GM12878 (cell line): Measurements from ENCODE around the gene SLC12A7. TPM values are rescaled to one million over a fixed set of nuclear protein-coding genes. Genes with fewer than 3 reads are reported as not detected.

Experiments used
- ATAC-seq: fragments of 200-7000 bp; cut with Tn5 transposase; 3 replicates; pipeline ENCODE4 v1.9.1; 2020; ENCODE audit warnings: mild to moderate bottlenecking, moderate library complexity
- BruUV-seq: library from RNA; stranded (reverse); fragments of 400-500 nt; replicated peaks from 2 replicates; lab custom pipeline; 2021; lab: Mats Ljungman, UMichigan
- CTCF ChIA-PET: fragments of 300-600 bp; sonication (Branson Sonifier 250); formaldehyde crosslinking; extraction: SDS; loops from one replicate; lab custom pipeline; 2021; ENCODE audit warnings: inconsistent platforms; lab: Yijun Ruan, JAX
- POLR2A ChIA-PET: fragments of 350-600 bp; formaldehyde crosslinking; extraction: SDS; loops from one replicate; lab custom pipeline; 2021; ENCODE audit warnings: inconsistent platforms; lab: Charles Lee
- RAD21 ChIA-PET: fragments of 300-600 bp; sonication (Branson Sonifier 250); formaldehyde crosslinking; loops from one replicate; lab custom pipeline; 2023; ENCODE audit warnings: antibody characterized with exemption; ENCODE audit not compliant: unreplicated experiment; lab: Charles Lee
- SMC1A ChIA-PET: fragments of 300-600 bp; sonication (Branson Sonifier 250); formaldehyde crosslinking; loops from one replicate; lab custom pipeline; 2023; ENCODE audit not compliant: unreplicated experiment, uncharacterized antibody; lab: Charles Lee
- DNase-seq: peaks from one replicate; pipeline ENCODE4 v3.0.0-alpha.2; 2011; ENCODE audit warnings: low read depth, low spot score
- FAIRE-seq: peaks from 3 replicates; lab custom pipeline; 2011; peaks lifted over from hg19 to GRCh38; lab: Jason Lieb, UNC
- H2AFZ ChIP-seq: 2 replicates; pipeline ENCODE4 v1.6.0; 2011; ENCODE audit warnings: low read depth, low read length, control low read depth; ENCODE audit not compliant: control insufficient read depth
- H3K27ac ChIP-seq: 2 replicates; pipeline ENCODE4 v1.5.1; 2011; ENCODE audit warnings: control low read depth; ENCODE audit not compliant: control insufficient read depth, insufficient read depth
- H3K27me3 ChIP-seq, 2 experiments: replicated peaks in 1 of 2; 2 replicates each; pipeline versions ENCODE4 v1.6.0 to v1.6.1; 2011; ENCODE audit warnings: low read length in 1 of 2; ENCODE audit not compliant: control insufficient read depth in 2 of 2, insufficient read depth in 2 of 2
- H3K36me3 ChIP-seq, 2 experiments: 2 replicates each; pipeline ENCODE4 v1.5.1; 2011; ENCODE audit warnings: low read length in 1 of 2; ENCODE audit not compliant: control insufficient read depth in 2 of 2, insufficient read depth in 2 of 2
- H3K4me1 ChIP-seq: 2 replicates; pipeline ENCODE4 v1.6.1; 2011; ENCODE audit warnings: mild to moderate bottlenecking, low read length, moderate library complexity, mixed read lengths; ENCODE audit not compliant: control insufficient read depth, insufficient read depth
- H3K4me2 ChIP-seq: 2 replicates; pipeline ENCODE4 v1.6.0; 2011; ENCODE audit warnings: control low read depth; ENCODE audit not compliant: control insufficient read depth, insufficient read depth
- H3K4me3 ChIP-seq: fragments of 200-600 bp; sonication (generic); 2 replicates; pipeline ENCODE4 v1.5.1; 2016
- H3K79me2 ChIP-seq: 2 replicates; pipeline ENCODE4 v1.6.0; 2011; ENCODE audit warnings: low read length; ENCODE audit not compliant: control insufficient read depth, insufficient read depth
- H3K9ac ChIP-seq: 2 replicates; pipeline ENCODE4 v1.8.0; 2011; ENCODE audit warnings: low read length, control low read depth, mixed read lengths; ENCODE audit not compliant: control insufficient read depth, insufficient read depth
- H3K9me3 ChIP-seq: replicated peaks from 3 replicates; pipeline ENCODE4 v1.5.1; 2011; ENCODE audit warnings: mild to moderate bottlenecking, low read length; ENCODE audit not compliant: control insufficient read depth, insufficient read depth
- H4K20me1 ChIP-seq: 2 replicates; pipeline ENCODE4 v1.6.0; 2011; ENCODE audit not compliant: control insufficient read depth, insufficient read depth
- BCL11A ChIP-seq: IDR thresholded peaks from 2 replicates; pipeline ENCODE4 v1.6.1; 2011; ENCODE audit warnings: low read depth, low read length
- HCFC1 ChIP-seq: fragments of 150-350 bp; IDR thresholded peaks from 2 replicates; pipeline ENCODE4 v1.6.1; 2014; ENCODE audit warnings: low read length
- KAT2A ChIP-seq: conservative IDR thresholded peaks from 2 replicates; pipeline ENCODE4 v1.6.1; 2011; ENCODE audit warnings: low read depth, low read length; ENCODE audit not compliant: control insufficient read depth
- NR2C2 ChIP-seq: IDR thresholded peaks from 2 replicates; pipeline ENCODE4 v1.6.1; 2011; ENCODE audit warnings: borderline replicate concordance, low read depth; ENCODE audit not compliant: control insufficient read depth, insufficient read length
- POLR2A ChIP-seq: IDR thresholded peaks from 2 replicates; pipeline ENCODE4 v1.6.1; 2011; ENCODE audit warnings: low read depth, mild to moderate bottlenecking, low read length
- POU2F2 ChIP-seq: IDR thresholded peaks from 3 replicates; pipeline ENCODE4 v1.6.1; 2011; ENCODE audit warnings: low read depth, mild to moderate bottlenecking, low read length, borderline replicate concordance
- SMC3 ChIP-seq: IDR thresholded peaks from 2 replicates; pipeline ENCODE4 v1.6.1; 2011; ENCODE audit warnings: low read length, improper control_type of control experiment, borderline replicate concordance
- SREBF2 ChIP-seq: IDR thresholded peaks from 2 replicates; pipeline ENCODE4 v1.6.1; 2012; ENCODE audit warnings: mild to moderate bottlenecking, low read length
- ZBTB33 ChIP-seq: fragments of 450-650 bp; IDR thresholded peaks from 2 replicates; pipeline ENCODE4 v1.6.1; 2017; ENCODE audit warnings: mild to moderate bottlenecking
- WGBS: methylation state at CpG from one replicate; pipeline ENCODE4 v1.1.6; 2016; ENCODE audit warnings: low lambda C conversion rate; ENCODE audit not compliant: insufficient replicate concordance, insufficient coverage; ENCODE audit errors: missing lambda C conversion rate; 5-methylcytosine and 5-hydroxymethylcytosine counted together
- in situ Hi-C: fragments of 300-500 bp; cut with MboI; formaldehyde crosslinking; loops from 9 replicates; pipeline ENCODE4 v1.14.3; 2018; ENCODE audit warnings: mixed read lengths
- intact Hi-C: fragments of 100-400 bp; cut with micrococcal nuclease; formaldehyde crosslinking; loops from one replicate; pipeline ENCODE4 v1.14.2; 2022; ENCODE audit not compliant: unreplicated experiment
- polyA plus RNA-seq, 11 experiments: library from polyadenylated mRNA; depleted of rRNA in 4 of 11; unstranded in 6 of 11; stranded (reverse) in 5 of 11; fragments of >200 nt; fragmentation: Nextera tagmentation in 4 of 11; fragmentation: Illumina TruSeq in 1 of 11; extraction: Ambion mirVana in 4 of 11; extraction: Trizol in 1 of 11; gene quantifications; 1 replicate in 1 of 11; 2 replicates in 10 of 11; pipeline versions ENCODE4 v1.2.1 to v1.2.3, GENCODE V29; 2011 to 2016; ENCODE audit warnings: inconsistent platforms in 2 of 11, missing spikeins in 2 of 11, low read depth in 1 of 11
- total RNA-seq, 4 experiments: library from RNA; depleted of rRNA in 3 of 4; stranded (reverse); fragments of >200 nt in 3 of 4; fragmentation: Illumina TruSeq in 1 of 4; extraction: Trizol in 1 of 4; gene quantifications; 2 replicates each; pipeline versions ENCODE4 v1.2.1 to v1.2.3, GENCODE V29; 2013 to 2021
- TF ChIP-seq, protein P1 (sequence below): fragments of 450-650 bp; IDR thresholded peaks from 2 replicates; pipeline ENCODE4 v1.6.1; 2017; ENCODE audit warnings: mild to moderate bottlenecking, moderate library complexity
- TF ChIP-seq, protein P2 (sequence below): fragments of 450-650 bp; formaldehyde crosslinking; IDR thresholded peaks from 2 replicates; pipeline ENCODE4 v1.4.0; 2022; ENCODE audit warnings: mild to moderate bottlenecking, moderate library complexity

Gene SLC12A7
- total and polyA plus RNA-seq, 10 of the 15 experiments (the other 5 are each of a cell fraction or from before 2014, with no cell fraction given), result 0.10 to 10.0 (median 2.9) TPM

DNA sequence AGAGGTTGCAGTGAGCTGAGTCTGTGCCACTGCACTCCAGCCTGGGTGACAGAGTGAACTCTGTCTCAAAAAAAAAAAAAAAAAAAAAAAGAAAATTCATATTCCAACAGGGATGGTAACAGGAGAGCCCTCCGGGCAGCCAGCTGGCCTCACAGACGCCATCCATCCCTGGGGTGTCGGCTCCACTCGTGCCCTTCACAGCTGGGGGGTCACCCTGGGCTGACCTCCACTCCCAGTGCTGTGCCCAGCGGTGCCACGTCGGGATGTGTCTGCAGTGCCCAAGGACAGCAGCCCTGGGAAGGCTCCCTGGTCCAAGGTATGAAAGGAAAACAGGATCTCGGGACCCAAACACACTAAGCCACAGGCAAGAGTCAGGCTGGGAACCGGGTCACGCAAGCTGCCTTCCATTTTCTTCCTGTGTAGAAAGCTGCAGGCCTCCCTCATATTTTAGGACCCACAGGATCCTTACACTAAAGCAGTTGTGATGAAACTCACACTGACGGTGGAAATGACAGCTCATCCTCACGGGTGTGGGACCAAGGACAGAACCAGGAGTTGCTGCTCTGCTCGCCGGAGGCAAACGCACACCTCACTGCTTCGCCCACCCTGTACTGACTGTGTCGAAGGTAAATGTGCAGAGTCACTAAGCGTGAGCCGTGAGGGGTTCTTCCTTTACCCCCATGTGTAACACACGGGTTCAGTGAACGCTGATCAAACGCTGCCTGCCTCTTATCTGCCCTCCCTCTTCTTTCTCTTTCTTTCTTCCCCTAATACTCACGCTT, 5.3 kb downstream of the SLC12A7 start:
- H3K79me2 ChIP-seq, result peaks cover 2% of the 10 kb centered on the region; the same call in 1 of the 2 replicates
- H3K9me3 ChIP-seq, result no peaks in the 10 kb centered on the region
- FAIRE-seq, result no peak
- no peak for DNase-seq
- BruUV-seq, result no TSS peak
- H3K9ac ChIP-seq, result no peak overlapping the region
- ChIA-PET SMC1A (interaction anchor here (0.6 to 1.6 kb wide), 4 partner anchors 32 to 61 kb away, joined by 3 to 9 read pairs (median 3); no protein-coding TSS in a partner anchor), RAD21 (interaction anchor here (0.7 to 5.6 kb wide), 6 partner anchors 9 to 439 kb away, joined by 3 to 78 read pairs (median 6); no protein-coding TSS in a partner anchor), POLR2A (interaction anchor here (1.4 to 2.0 kb wide), 3 partner anchors 24 to 391 kb away, joined by 4 to 18 read pairs (median 7); no protein-coding TSS in a partner anchor), CTCF (interaction anchor here (0.6 to 3.7 kb wide), 9 partner anchors 10 to 402 kb away, joined by 3 to 13 read pairs (median 4); no protein-coding TSS in a partner anchor)
- H3K4me2 ChIP-seq, result no peak overlapping the region
- H3K4me3 ChIP-seq, result no peak overlapping the region
- in situ Hi-C loops, result no loop called here
- no peak for ATAC-seq
- H3K27ac ChIP-seq, result no peak overlapping the region
- no peaks in the 10 kb centered on the region for H3K36me3 ChIP-seq
- H3K27me3 ChIP-seq, result no peaks in the 10 kb centered on the region; a peak in 1 of 4 replicates
- no peaks in the 10 kb centered on the region for H4K20me1 ChIP-seq
- no peak overlapping the region for H2AFZ ChIP-seq
- no peaks in the 10 kb centered on the region for H3K4me1 ChIP-seq
- 35% methylated on average over 23 of the region's 23 CpGs for WGBS
- intact Hi-C loops, result no loop called here
- TF ChIP-seq ZBTB33, result no peak
- no peak for TF ChIP-seq NR2C2
- TF ChIP-seq POLR2A, result no peak
- TF ChIP-seq SREBF2, result no peak
- TF ChIP-seq SMC3, result no peak
- TF ChIP-seq BCL11A, result no peak
- no peak for TF ChIP-seq HCFC1
- TF ChIP-seq, protein P1, sequence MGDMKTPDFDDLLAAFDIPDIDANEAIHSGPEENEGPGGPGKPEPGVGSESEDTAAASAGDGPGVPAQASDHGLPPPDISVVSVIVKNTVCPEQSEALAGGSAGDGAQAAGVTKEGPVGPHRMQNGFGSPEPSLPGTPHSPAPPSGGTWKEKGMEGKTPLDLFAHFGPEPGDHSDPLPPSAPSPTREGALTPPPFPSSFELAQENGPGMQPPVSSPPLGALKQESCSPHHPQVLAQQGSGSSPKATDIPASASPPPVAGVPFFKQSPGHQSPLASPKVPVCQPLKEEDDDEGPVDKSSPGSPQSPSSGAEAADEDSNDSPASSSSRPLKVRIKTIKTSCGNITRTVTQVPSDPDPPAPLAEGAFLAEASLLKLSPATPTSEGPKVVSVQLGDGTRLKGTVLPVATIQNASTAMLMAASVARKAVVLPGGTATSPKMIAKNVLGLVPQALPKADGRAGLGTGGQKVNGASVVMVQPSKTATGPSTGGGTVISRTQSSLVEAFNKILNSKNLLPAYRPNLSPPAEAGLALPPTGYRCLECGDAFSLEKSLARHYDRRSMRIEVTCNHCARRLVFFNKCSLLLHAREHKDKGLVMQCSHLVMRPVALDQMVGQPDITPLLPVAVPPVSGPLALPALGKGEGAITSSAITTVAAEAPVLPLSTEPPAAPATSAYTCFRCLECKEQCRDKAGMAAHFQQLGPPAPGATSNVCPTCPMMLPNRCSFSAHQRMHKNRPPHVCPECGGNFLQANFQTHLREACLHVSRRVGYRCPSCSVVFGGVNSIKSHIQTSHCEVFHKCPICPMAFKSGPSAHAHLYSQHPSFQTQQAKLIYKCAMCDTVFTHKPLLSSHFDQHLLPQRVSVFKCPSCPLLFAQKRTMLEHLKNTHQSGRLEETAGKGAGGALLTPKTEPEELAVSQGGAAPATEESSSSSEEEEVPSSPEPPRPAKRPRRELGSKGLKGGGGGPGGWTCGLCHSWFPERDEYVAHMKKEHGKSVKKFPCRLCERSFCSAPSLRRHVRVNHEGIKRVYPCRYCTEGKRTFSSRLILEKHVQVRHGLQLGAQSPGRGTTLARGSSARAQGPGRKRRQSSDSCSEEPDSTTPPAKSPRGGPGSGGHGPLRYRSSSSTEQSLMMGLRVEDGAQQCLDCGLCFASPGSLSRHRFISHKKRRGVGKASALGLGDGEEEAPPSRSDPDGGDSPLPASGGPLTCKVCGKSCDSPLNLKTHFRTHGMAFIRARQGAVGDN, result no peak
- TF ChIP-seq, protein P2, sequence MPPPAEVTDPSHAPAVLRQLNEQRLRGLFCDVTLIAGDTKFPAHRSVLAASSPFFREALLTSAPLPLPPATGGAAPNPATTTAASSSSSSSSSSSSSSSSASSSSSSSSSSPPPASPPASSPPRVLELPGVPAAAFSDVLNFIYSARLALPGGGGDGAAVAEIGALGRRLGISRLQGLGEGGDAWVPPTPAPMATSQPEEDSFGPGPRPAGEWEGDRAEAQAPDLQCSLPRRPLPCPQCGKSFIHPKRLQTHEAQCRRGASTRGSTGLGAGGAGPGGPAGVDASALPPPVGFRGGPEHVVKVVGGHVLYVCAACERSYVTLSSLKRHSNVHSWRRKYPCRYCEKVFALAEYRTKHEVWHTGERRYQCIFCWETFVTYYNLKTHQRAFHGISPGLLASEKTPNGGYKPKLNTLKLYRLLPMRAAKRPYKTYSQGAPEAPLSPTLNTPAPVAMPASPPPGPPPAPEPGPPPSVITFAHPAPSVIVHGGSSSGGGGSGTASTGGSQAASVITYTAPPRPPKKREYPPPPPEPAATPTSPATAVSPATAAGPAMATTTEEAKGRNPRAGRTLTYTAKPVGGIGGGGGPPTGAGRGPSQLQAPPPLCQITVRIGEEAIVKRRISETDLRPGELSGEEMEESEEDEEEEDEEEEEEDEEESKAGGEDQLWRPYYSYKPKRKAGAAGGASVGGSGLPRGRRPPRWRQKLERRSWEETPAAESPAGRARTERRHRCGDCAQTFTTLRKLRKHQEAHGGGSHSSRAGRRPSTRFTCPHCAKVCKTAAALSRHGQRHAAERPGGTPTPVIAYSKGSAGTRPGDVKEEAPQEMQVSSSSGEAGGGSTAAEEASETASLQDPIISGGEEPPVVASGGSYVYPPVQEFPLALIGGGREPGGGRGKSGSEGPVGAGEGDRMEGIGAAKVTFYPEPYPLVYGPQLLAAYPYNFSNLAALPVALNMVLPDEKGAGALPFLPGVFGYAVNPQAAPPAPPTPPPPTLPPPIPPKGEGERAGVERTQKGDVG (CRISPR knock-in tag), result no peak
- TF ChIP-seq KAT2A, result no peak
- no peak for TF ChIP-seq POU2F2
